ENCODE measurements around the gene INPP5D. TPM values are rescaled to one million over a fixed set of nuclear protein-coding genes. Genes with fewer than 3 reads are reported as not detected.

Gene INPP5D
- total RNA-seq, 2 experiments from 2014 or later, result 79.5 to 92.6 TPM

- no TSS peak for BruUV-seq (replicated peaks)
- Histone ChIP-seq H2AFZ (ENCODE audit: low read length) (no peak overlapping the region), H3K9me3 (ENCODE audit: low read length) (no peaks in the 10 kb centered on the region), H4K20me1 (ENCODE audit: insufficient read depth, low read length) (no peaks in the 10 kb centered on the region), H3K4me3 (ENCODE audit: low read depth, low read length, poor library complexity, severe bottlenecking) (no peak overlapping the region), H3K4me2 (ENCODE audit: low read length) (no peak overlapping the region), H3K27ac (ENCODE audit: low read depth, low read length, poor library complexity, severe bottlenecking) (no peak overlapping the region), H3K79me2 (ENCODE audit: insufficient read depth, low read depth, low read length) (no peaks in the 10 kb centered on the region), H3K36me3 (ENCODE audit: insufficient read depth, low read length) (peaks cover 13% of the 10 kb centered on the region; the same call in 1 of the 2 replicates), H3K9me2 (ENCODE audit: insufficient read depth, low read length) (no peaks in the 10 kb centered on the region), H3K4me1 (ENCODE audit: insufficient read depth, low read length, poor library complexity, severe bottlenecking) (peaks cover 22% of the 10 kb centered on the region)
- ChIA-PET POLR2A (no interaction called here), CTCF (ENCODE audit: unreplicated experiment) (no interaction called here)
- intact Hi-C loops (cut with micrococcal nuclease; ENCODE audit: unreplicated experiment), result no loop called here
- TF ChIP-seq, protein P1, sequence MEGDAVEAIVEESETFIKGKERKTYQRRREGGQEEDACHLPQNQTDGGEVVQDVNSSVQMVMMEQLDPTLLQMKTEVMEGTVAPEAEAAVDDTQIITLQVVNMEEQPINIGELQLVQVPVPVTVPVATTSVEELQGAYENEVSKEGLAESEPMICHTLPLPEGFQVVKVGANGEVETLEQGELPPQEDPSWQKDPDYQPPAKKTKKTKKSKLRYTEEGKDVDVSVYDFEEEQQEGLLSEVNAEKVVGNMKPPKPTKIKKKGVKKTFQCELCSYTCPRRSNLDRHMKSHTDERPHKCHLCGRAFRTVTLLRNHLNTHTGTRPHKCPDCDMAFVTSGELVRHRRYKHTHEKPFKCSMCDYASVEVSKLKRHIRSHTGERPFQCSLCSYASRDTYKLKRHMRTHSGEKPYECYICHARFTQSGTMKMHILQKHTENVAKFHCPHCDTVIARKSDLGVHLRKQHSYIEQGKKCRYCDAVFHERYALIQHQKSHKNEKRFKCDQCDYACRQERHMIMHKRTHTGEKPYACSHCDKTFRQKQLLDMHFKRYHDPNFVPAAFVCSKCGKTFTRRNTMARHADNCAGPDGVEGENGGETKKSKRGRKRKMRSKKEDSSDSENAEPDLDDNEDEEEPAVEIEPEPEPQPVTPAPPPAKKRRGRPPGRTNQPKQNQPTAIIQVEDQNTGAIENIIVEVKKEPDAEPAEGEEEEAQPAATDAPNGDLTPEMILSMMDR (conservative IDR thresholded peaks at IDR 0.05; ENCODE audit: low read length), result no peak
- TF ChIP-seq EZH2phosphoT487 (IDR thresholded peaks at IDR 0.05; ENCODE audit: borderline replicate concordance, low read depth, low read length), result no peak
- DNase-seq (ENCODE audit: low spot score), result no peak
Measured at GRCh38 chr2:233210843-233211547, 150.9 kb downstream of the INPP5D start.

DNA sequence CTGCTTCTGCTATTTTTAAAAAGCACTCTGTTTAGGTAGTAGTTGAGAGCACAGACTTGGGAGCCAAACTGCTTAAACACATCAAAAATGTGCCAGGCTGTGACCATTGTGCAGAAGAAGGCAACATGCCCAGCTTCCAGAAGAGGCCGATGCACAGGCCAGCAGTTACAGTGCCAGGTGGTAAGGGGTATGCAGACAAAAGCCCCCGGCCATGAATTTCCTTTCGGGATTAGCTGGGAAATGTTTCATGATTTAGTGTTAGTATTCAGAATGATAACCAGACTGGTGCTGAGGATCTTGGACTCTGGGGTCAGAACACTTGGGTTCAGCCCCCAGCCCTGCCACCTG, 151.4 kb downstream of the INPP5D start:
- Histone ChIP-seq H3K79me2 (ENCODE audit: insufficient read depth, low read depth, low read length) (no peaks in the 10 kb centered on the region), H3K4me3 (ENCODE audit: low read depth, low read length, poor library complexity, severe bottlenecking) (no peak overlapping the region), H3K4me2 (ENCODE audit: low read length) (no peak overlapping the region), H2AFZ (ENCODE audit: low read length) (no peak overlapping the region), H3K4me1 (ENCODE audit: insufficient read depth, low read length, poor library complexity, severe bottlenecking) (peaks cover 22% of the 10 kb centered on the region), H4K20me1 (ENCODE audit: insufficient read depth, low read length) (no peaks in the 10 kb centered on the region), H3K36me3 (ENCODE audit: insufficient read depth, low read length) (peaks cover 13% of the 10 kb centered on the region; the same call in 1 of the 2 replicates), H3K27ac (ENCODE audit: low read depth, low read length, poor library complexity, severe bottlenecking) (no peak overlapping the region), H3K9me2 (ENCODE audit: insufficient read depth, low read length) (no peaks in the 10 kb centered on the region), H3K9me3 (ENCODE audit: low read length) (no peaks in the 10 kb centered on the region)
- BruUV-seq (replicated peaks), result no TSS peak
- TF ChIP-seq, protein P1 (conservative IDR thresholded peaks at IDR 0.05; ENCODE audit: low read length), result no peak
- no peak for TF ChIP-seq EZH2phosphoT487 (IDR thresholded peaks at IDR 0.05; ENCODE audit: borderline replicate concordance, low read depth, low read length)
- DNase-seq (ENCODE audit: low spot score), result no peak
- POLR2A ChIA-PET, result no interaction called here
- intact Hi-C loops (cut with micrococcal nuclease; ENCODE audit: unreplicated experiment), result no loop called here
- CTCF ChIA-PET (ENCODE audit: unreplicated experiment), result no interaction called here

- H3K4me3 ChIP-seq (ENCODE audit: low read depth, low read length, poor library complexity, severe bottlenecking), result no peak overlapping the region
- H3K36me3 ChIP-seq (ENCODE audit: insufficient read depth, low read length), result peaks cover 2% of the 10 kb centered on the region; the same call in 1 of the 2 replicates
- no peak overlapping the region for H3K27ac ChIP-seq (ENCODE audit: low read depth, low read length, poor library complexity, severe bottlenecking)
- H3K9me2 ChIP-seq (ENCODE audit: insufficient read depth, low read length), result no peaks in the 10 kb centered on the region
- DNase-seq (ENCODE audit: low spot score), result no peak
- no peaks in the 10 kb centered on the region for H3K79me2 ChIP-seq (ENCODE audit: insufficient read depth, low read depth, low read length)
- peaks cover 19% of the 10 kb centered on the region for H3K4me1 ChIP-seq (ENCODE audit: insufficient read depth, low read length, poor library complexity, severe bottlenecking)
- H4K20me1 ChIP-seq (ENCODE audit: insufficient read depth, low read length), result no peaks in the 10 kb centered on the region
- intact Hi-C loops (cut with micrococcal nuclease; ENCODE audit: unreplicated experiment), result no loop called here
- no peak overlapping the region for H3K4me2 ChIP-seq (ENCODE audit: low read length)
- ChIA-PET CTCF (ENCODE audit: unreplicated experiment) (no interaction called here), POLR2A (interaction anchor here (0.7 kb wide), 1 partner anchor 32 kb away, joined by 5 read pairs; no protein-coding TSS in a partner anchor)
- no peaks in the 10 kb centered on the region for H3K9me3 ChIP-seq (ENCODE audit: low read length)
- no peak for TF ChIP-seq EZH2phosphoT487 (IDR thresholded peaks at IDR 0.05; ENCODE audit: borderline replicate concordance, low read depth, low read length)
- TF ChIP-seq, protein P1 (conservative IDR thresholded peaks at IDR 0.05; ENCODE audit: low read length), result no peak
- no TSS peak for BruUV-seq (replicated peaks)
- no peak overlapping the region for H2AFZ ChIP-seq (ENCODE audit: low read length)
Measured at GRCh38 chr2:233213011-233213410, 152.9 kb downstream of the INPP5D start.

Data from OCI-LY7 (cell line).